Measurements from ENCODE around the gene ZNF879. TPM values are rescaled to one million over a fixed set of nuclear protein-coding genes. Genes with fewer than 3 reads are reported as not detected.
A peak's percentile ranks its signal among the peaks of the same experiment; 100 is the strongest.

Gene ZNF879
- total RNA-seq, 1 donor from 2014 or later, result 4.1 TPM

GRCh38 chr5:179008667-179009066 is 14.9 kb upstream of the ZNF879 start:
- no peak for DNase-seq (ENCODE audit: low spot score)

GRCh38 chr5:179033004-179033580 is 9.5 kb downstream of the ZNF879 start:
- DNase-seq (ENCODE audit: low spot score), result no peak

GRCh38 chr5:179044765-179045164 is 21.2 kb downstream of the ZNF879 start:
- no peak for DNase-seq (ENCODE audit: low spot score)

- DNase-seq (ENCODE audit: low spot score), result no peak
These were observed 28.2 kb downstream of the ZNF879 start for GRCh38 chr5:179051784-179052183.

GRCh38 chr5:179054036-179054785 is 30.6 kb downstream of the ZNF879 start:
- no peak for DNase-seq (ENCODE audit: low spot score)

GRCh38 chr5:179054876-179055275 is 31.3 kb downstream of the ZNF879 start:
- DNase-seq (ENCODE audit: low spot score), result no peak

GRCh38 chr5:179055436-179055835 is 31.8 kb downstream of the ZNF879 start:
- DNase-seq (ENCODE audit: low spot score), result no peak

GRCh38 chr5:179055841-179056240 is 32.2 kb downstream of the ZNF879 start:
- DNase-seq (ENCODE audit: low spot score), result no peak

- peak; percentile 88 for DNase-seq (ENCODE audit: low spot score)
These were observed 36.8 kb downstream of the ZNF879 start, which contains the start of gene ZNF354C for GRCh38 chr5:179060116-179061008. Gene ZNF354C, plus strand, starts transcription at chr5:179060373. Its CDS starts 1,696 bp downstream, at chr5:179062069.

- no peak for DNase-seq (ENCODE audit: low spot score)
These were observed 37.4 kb downstream of the ZNF879 start for GRCh38 chr5:179061025-179061424.

GRCh38 chr5:179065703-179066102 is 42.1 kb downstream of the ZNF879 start:
- no peak for DNase-seq (ENCODE audit: low spot score)

- no peak for DNase-seq (ENCODE audit: low spot score)
These were observed 55.8 kb downstream of the ZNF879 start for GRCh38 chr5:179079165-179079987.

GRCh38 chr5:179080724-179081123 is 57.1 kb downstream of the ZNF879 start:
- DNase-seq (ENCODE audit: low spot score), result no peak

Other genes starting within 250 kb of the ZNF879 start
- gene ZNF354B, start 163.9 kb upstream of the ZNF879 start, total RNA-seq, result 15.6 TPM
- 3.0 TPM for gene ZFP2, start 127.9 kb upstream of the ZNF879 start, total RNA-seq
- 4.9 TPM for gene ZNF454, start 82.6 kb upstream of the ZNF879 start, total RNA-seq
- not detected for gene GRM6, start 28.5 kb upstream of the ZNF879 start, total RNA-seq
- gene ZNF354C, start 36.6 kb downstream of the ZNF879 start, total RNA-seq, result 5.7 TPM

Measured in ureter (tissue), 1 donor.